22Rv1 (cell line): ENCODE results near the gene CACHD1.

ENCODE experiments used
- ZFX ChIP-seq: fragments of 450-650 bp; IDR thresholded peaks from 2 replicates; pipeline ENCODE4 v1.6.1; 2017; ENCODE audit warnings: antibody characterized with exemption, borderline replicate concordance
- TF ChIP-seq, protein P1 (sequence below): fragments of 450-650 bp; IDR thresholded peaks from 2 replicates; pipeline ENCODE4 v1.5.1; 2017; ENCODE audit warnings: mild to moderate bottlenecking

DNA sequence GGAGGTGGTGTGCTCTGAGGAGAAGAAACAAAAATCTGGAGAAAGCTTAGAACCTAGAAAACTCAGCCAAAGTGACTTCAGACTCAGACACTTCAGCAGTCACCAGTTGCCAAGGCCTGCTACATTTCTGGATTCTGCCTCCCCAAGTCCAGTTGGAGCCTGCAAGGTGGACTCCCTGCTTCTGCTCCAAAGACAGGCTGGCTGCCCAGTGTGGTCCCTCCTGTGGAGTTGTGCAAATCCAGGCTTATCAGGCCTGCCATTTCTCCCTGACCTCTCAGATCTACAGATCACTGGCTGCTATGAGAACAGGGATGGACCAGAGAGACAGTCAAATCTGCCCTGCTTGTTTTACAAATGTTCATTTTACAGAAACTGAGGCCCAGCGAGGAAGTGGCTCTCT lies 9.9 kb downstream of the CACHD1 start:
- TF ChIP-seq, protein P1, sequence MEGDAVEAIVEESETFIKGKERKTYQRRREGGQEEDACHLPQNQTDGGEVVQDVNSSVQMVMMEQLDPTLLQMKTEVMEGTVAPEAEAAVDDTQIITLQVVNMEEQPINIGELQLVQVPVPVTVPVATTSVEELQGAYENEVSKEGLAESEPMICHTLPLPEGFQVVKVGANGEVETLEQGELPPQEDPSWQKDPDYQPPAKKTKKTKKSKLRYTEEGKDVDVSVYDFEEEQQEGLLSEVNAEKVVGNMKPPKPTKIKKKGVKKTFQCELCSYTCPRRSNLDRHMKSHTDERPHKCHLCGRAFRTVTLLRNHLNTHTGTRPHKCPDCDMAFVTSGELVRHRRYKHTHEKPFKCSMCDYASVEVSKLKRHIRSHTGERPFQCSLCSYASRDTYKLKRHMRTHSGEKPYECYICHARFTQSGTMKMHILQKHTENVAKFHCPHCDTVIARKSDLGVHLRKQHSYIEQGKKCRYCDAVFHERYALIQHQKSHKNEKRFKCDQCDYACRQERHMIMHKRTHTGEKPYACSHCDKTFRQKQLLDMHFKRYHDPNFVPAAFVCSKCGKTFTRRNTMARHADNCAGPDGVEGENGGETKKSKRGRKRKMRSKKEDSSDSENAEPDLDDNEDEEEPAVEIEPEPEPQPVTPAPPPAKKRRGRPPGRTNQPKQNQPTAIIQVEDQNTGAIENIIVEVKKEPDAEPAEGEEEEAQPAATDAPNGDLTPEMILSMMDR, result no peak
- no peak for TF ChIP-seq ZFX
